ENCODE data around the gene PTPRCAP. TPM values are rescaled to one million over a fixed set of nuclear protein-coding genes. Genes with fewer than 3 reads are reported as not detected.

The PTPRCAP gene
- 0.32 TPM in 1 of 2 replicates, not detected in the other for total RNA-seq

GRCh38 chr11:67437082-67437808 lies at the start of gene PTPRCAP:
TSS of gene PTPRCAP (minus strand) at chr11:67437682. CDS start at chr11:67437619, 63 bp downstream.

DNA sequence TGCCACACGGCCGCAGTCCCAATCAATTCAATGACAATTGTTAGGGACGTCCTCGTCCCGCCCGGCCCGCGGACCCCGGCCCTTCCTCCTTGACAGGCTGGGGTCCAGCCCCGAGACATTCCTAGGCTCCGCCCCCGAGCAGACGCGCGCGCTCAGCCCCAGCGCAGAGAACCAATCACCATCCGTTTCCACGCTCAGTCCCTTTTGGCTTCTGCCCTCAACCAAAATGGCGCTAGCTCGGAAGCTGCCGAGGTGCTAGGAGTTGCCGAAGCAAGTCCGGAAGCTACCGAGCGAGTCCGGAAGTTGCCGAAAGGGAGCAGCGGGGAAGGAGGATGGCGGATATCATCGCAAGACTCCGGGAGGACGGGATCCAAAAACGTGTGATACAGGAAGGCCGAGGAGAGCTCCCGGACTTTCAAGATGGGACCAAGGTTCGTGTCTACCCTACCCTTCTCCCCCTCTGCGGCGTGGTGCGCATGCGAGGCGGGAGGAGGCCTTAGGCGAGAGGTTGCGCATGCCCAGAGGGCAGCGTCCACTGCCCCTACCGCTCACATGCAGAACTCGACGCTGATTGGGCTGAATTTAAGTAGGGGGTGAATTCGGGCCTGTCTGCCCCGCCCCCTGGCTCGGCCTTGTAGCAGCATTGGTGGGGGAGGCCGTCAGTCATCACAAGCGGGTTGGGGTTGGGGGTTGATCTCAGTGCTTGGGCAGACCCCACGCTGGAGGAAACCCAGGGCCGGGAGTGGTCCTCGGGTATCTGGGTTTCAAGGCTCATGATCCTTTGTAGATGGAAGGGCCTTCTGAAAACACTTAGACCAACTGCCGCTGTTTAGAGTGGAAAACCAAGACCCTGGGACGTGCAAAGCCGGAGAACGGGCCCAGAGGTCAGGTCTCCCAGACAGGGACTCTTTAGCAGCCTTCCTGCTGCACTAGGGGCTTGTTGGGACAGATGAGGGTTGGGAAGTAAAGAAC lies 45.6 kb upstream of the PTPRCAP start, which contains the start of gene AIP:
TSS of gene AIP (plus strand) at position 200 of the 972 bp plus-strand sequence. CDS start at position 333, 133 bp downstream.

GRCh38 chr11:67468759-67469507 lies 31.5 kb upstream of the PTPRCAP start, which contains the start of gene TMEM134:
TSS of gene TMEM134 (minus strand) at chr11:67469251. CDS start at chr11:67469192, 59 bp downstream.

DNA sequence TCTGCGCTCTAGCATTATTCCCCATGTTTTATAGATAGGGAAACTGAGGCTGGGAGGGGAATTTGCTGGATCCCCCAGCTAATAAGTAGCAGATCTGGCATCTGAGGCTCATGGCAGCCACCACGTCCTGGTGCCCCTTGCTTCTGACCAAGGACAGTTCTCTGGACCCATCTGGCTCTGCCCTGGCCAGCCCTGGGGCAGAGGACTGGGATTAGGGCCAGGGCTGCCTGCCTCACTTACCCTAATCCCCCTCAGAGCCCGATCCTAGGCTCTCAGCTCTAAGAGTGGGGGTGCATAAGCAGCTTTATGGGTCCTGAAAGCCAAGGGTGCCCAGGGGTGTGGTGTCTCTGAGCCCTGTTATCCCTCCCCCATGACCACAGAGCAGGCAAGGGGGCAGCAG lies 17.6 kb upstream of the PTPRCAP start, which contains the start of gene CABP4:
TSS of gene CABP4 (plus strand) at position 301 of the 400 bp plus-strand sequence. CDS start at position 371, 70 bp downstream.

GRCh38 chr11:67452141-67452952 lies 14.9 kb upstream of the PTPRCAP start, which contains the start of gene GPR152:
TSS of gene GPR152 (minus strand) at chr11:67452729. CDS start at chr11:67452724, 5 bp downstream.

DNA sequence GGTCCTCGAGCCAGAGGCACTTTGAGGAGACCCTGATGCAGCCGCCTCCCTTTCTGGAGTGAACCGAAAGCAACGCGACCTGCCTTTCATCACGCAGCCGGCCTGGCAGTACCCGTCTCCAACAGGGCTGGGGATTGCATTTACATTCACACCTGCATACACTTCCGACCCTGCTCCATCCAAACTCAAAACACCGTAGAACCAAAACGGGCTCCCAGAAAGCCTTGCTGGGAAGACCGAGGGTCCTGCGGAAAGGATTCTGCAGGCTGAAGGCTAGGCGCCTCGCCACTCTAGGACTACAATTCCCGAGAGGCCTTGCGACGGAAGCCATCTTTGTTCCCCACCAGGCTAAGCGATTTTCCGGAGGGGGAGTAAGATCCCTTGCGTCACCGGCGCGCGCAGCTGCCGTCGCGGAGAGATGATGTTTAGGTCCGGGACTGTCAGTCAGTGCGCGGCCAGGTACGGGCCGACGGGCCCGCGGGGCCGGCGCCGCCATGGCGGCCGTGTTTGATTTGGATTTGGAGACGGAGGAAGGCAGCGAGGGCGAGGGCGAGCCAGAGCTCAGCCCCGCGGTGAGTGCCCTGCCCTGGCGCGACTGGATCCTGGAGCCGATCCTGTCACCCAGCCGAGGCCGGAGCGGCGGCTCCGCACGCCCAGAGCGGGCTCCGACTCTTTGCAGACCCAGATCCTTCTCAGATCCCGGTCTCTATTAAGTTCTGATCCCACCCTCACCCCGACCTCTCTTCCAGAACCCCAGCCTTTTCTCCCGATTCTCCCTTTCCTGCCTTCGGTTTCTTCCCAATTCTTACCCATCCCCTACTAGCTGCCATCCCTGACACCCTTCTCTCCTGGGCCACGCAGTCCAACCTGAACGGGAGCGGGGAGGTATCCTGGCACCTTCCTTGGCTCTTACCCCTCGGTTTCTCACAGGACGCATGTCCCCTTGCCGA lies 9.2 kb downstream of the PTPRCAP start, which contains the start of gene RPS6KB2:
TSS of gene RPS6KB2 (plus strand) at position 443 of the 950 bp plus-strand sequence. CDS start at position 495, 52 bp downstream.

GRCh38 chr11:67415501-67416304 lies 21.8 kb downstream of the PTPRCAP start, which contains the start of gene CARNS1:
TSS of gene CARNS1 (plus strand) at chr11:67415678. CDS start at chr11:67416200, 522 bp downstream.

DNA sequence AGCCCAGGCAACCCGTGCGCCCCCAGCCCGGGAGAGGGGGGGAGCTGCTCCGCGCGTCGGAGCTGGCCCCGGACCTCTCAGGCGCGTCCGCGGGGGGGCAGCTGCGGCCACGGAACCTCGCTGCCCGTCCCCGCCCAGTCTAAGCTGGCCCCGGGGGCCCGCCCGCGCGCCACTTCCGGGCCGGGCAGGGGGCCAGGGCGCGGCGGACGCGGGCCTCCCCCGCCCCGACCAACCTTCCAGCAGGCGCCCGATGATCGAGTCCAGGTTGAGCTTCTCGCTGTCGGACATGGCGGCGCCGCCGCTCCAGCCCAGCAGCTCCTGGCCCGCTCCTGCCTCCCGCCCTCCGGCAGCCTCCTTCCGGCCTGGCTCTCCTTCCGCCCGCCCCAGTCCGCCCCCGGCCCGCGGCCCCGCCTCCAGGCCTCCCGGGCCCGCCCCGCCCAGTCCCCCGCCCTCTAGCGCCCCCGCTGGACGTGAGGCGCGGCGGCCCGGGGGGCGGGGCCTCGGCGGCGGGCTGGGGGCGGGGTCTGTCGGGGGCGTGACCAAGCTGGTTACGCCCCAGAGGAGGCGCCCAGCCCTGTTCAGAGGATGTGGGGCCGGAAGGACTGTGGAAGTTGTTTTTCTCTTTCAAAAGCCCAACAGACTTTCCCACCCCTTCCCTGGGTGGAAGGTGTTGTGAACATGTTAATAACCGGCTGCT lies 35.8 kb downstream of the PTPRCAP start, which contains the start of gene PPP1CA:
TSS of gene PPP1CA (minus strand) at position 364 of the 697 bp plus-strand sequence. CDS start at position 288, 76 bp downstream.

DNA sequence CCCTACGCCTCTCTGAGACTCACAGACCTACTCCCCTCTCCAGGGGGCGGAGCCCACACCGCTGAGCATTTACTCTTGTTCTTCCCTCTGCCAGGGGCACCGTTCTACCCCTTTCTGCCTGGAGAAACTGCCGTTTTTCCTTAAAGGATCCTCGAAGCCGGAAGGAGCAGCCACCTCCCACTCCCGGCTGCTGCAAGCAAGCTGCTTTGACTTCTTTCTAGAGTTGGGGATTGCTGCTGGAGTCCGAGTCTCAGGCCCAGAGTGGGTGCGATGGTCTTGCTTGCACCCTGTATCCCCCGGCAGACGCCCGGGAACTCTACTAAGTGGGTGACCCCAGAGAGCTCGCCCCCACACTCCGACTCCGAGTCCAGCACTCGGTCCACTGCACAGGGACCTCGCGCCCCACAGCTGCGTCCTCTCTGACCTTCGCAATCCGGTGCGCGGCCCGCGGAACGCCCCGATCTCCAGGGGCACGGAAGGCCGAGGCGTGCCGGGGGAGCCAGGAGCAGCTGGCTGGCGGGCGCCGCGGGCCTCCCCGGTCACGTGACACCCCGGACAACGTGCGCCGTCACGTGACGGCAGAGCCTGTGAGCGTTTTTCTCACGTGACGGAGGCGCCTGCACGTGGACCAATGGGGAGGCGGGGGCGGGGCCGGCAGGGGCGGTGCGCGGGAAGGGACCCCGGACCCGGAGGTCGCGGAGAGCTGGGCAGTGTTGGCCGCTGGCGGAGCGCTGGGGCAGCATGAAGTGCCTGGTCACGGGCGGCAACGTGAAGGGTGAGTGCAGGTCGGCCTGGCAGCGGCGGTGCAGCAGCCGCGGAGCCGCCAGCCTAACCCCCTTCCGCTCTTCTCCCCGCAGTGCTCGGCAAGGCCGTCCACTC lies 45.9 kb downstream of the PTPRCAP start, which contains the start of gene RAD9A:
TSS of gene RAD9A (plus strand) at position 683 of the 879 bp plus-strand sequence. CDS start at position 742, 59 bp downstream.

Small RNA genes lying within 50 kb of the gene (small RNA-seq; reads per million reads assigned to genes)
- gene RNU6-1238P, result not detected

Other genes with a start within 250 kb of the PTPRCAP start
- gene GRK2, start 171.2 kb downstream of the PTPRCAP start, total RNA-seq, result 38.4 and 44.3 TPM in 2 replicates
- gene ANKRD13D, start 148.4 kb downstream of the PTPRCAP start, total RNA-seq, result 31.9 and 35.2 TPM in 2 replicates
- gene SSH3, start 134.2 kb downstream of the PTPRCAP start, total RNA-seq, result 18.3 and 18.8 TPM in 2 replicates
- gene POLD4, start 84.1 kb downstream of the PTPRCAP start, total RNA-seq, result 38.3 and 58.4 TPM in 2 replicates
- 12.7 and 13.8 TPM in 2 replicates for gene CLCF1, start 64.1 kb downstream of the PTPRCAP start, total RNA-seq
- gene RAD9A, start 45.7 kb downstream of the PTPRCAP start, total RNA-seq, result 5.0 and 7.3 TPM in 2 replicates
- gene PPP1CA, start 35.8 kb downstream of the PTPRCAP start, total RNA-seq, result 169 and 220 TPM in 2 replicates
- 0.12 TPM in 1 of 2 replicates, not detected in the other for gene TBC1D10C, start 33.6 kb downstream of the PTPRCAP start, total RNA-seq
- under 0.01 and 0.16 TPM in 2 replicates for gene CARNS1, start 22.0 kb downstream of the PTPRCAP start, total RNA-seq
- 44.5 and 48.8 TPM in 2 replicates for gene RPS6KB2, start 9.2 kb downstream of the PTPRCAP start, total RNA-seq
- 128 and 136 TPM in 2 replicates for gene CORO1B, start 5.8 kb upstream of the PTPRCAP start, total RNA-seq
- gene GPR152, start 15.0 kb upstream of the PTPRCAP start, total RNA-seq, result not detected in 2 replicates
- gene CABP4, start 17.7 kb upstream of the PTPRCAP start, total RNA-seq, result not detected in 2 replicates
- gene TMEM134, start 31.6 kb upstream of the PTPRCAP start, total RNA-seq, result 18.8 and 21.7 TPM in 2 replicates
- gene AIP, start 45.3 kb upstream of the PTPRCAP start, total RNA-seq, result 50.3 and 58.9 TPM in 2 replicates
- gene PITPNM1, start 67.7 kb upstream of the PTPRCAP start, total RNA-seq, result 30.7 and 31.5 TPM in 2 replicates
- gene CDK2AP2, start 70.5 kb upstream of the PTPRCAP start, total RNA-seq, result 21.6 and 25.3 TPM in 2 replicates
- gene CABP2, start 85.8 kb upstream of the PTPRCAP start, total RNA-seq, result not detected in 2 replicates
- gene GSTP1, start 146.1 kb upstream of the PTPRCAP start, total RNA-seq, result 399 and 414 TPM in 2 replicates
- 137 and 150 TPM in 2 replicates for gene NDUFV1, start 169.3 kb upstream of the PTPRCAP start, total RNA-seq
- 5.5 and 7.5 TPM in 2 replicates for gene NUDT8, start 192.3 kb upstream of the PTPRCAP start, total RNA-seq
- not detected in 2 replicates for gene TBX10, start 202.1 kb upstream of the PTPRCAP start, total RNA-seq
- gene ACY3, start 213.0 kb upstream of the PTPRCAP start, total RNA-seq, result not detected in 2 replicates
- gene ALDH3B2, start 236.9 kb upstream of the PTPRCAP start, total RNA-seq, result not detected in 2 replicates

All from hair follicle dermal papilla cell (primary cell).